Karpas-422 (cell line): ENCODE data around the gene SLC16A7. TPM values are rescaled to one million over a fixed set of nuclear protein-coding genes. Genes with fewer than 3 reads are reported as not detected.

Experiments used
- DNase-seq: peaks from one replicate; pipeline ENCODE4 v3.0.0-alpha.2; 2015
- H2AFZ ChIP-seq: fragments of 200-600 bp; sonication (generic); 2 replicates; pipeline ENCODE4 v1.6.1; 2014; ENCODE audit warnings: antibody characterized with exemption, low read length, mixed read lengths
- H3K27ac ChIP-seq: fragments of 200-600 bp; sonication (generic); 2 replicates; pipeline ENCODE4 v1.5.1; 2014; ENCODE audit warnings: mild to moderate bottlenecking, low read length, moderate library complexity
- H3K27me3 ChIP-seq: fragments of 200-600 bp; sonication (generic); 2 replicates; pipeline ENCODE4 v1.6.1; 2014; ENCODE audit warnings: low read length, mixed read lengths
- H3K36me3 ChIP-seq: fragments of 200-600 bp; sonication (generic); 2 replicates; pipeline ENCODE4 v1.6.1; 2014; ENCODE audit warnings: low read length, mixed read lengths; ENCODE audit not compliant: insufficient read depth
- H3K4me1 ChIP-seq: fragments of 200-600 bp; sonication (generic); 2 replicates; pipeline ENCODE4 v1.6.1; 2014; ENCODE audit warnings: mild to moderate bottlenecking, low read length, mixed read lengths
- H3K4me2 ChIP-seq: fragments of 200-600 bp; sonication (generic); 2 replicates; pipeline ENCODE4 v1.6.1; 2014; ENCODE audit warnings: low read length, low read depth, mild to moderate bottlenecking; ENCODE audit not compliant: poor library complexity, severe bottlenecking
- H3K4me3 ChIP-seq: fragments of 200-600 bp; sonication (generic); 2 replicates; pipeline ENCODE4 v1.5.1; 2014; ENCODE audit warnings: mild to moderate bottlenecking, antibody characterized with exemption, low read length, mixed read lengths
- H3K79me2 ChIP-seq: fragments of 200-600 bp; sonication (generic); 2 replicates; pipeline ENCODE4 v1.6.1; 2014; ENCODE audit warnings: mild to moderate bottlenecking, low read length, mixed read lengths
- H3K9ac ChIP-seq: fragments of 200-600 bp; sonication (generic); 2 replicates; pipeline ENCODE4 v1.6.0; 2014; ENCODE audit warnings: low read length
- H3K9me2 ChIP-seq: fragments of 200-600 bp; sonication (generic), shearing (Covaris generic); replicated peaks from 2 replicates; pipeline ENCODE4 v1.6.0; 2014; ENCODE audit warnings: mild to moderate bottlenecking, low read length, moderate library complexity; ENCODE audit not compliant: insufficient read depth
- H3K9me3 ChIP-seq: fragments of 300-700, 200-600 bp; sonication (generic); 2 replicates; pipeline ENCODE4 v1.6.1; 2014; ENCODE audit warnings: low read length, mixed read lengths
- H4K20me1 ChIP-seq: fragments of 200-600 bp; sonication (generic); 2 replicates; pipeline ENCODE4 v1.6.1; 2014; ENCODE audit warnings: mild to moderate bottlenecking, antibody characterized with exemption, low read length, low read depth; ENCODE audit not compliant: insufficient read depth
- total RNA-seq: library from RNA; depleted of rRNA; stranded (reverse); fragments of >200 nt; shearing (Covaris generic); gene quantifications from 2 replicates; pipeline ENCODE4 v1.2.3, GENCODE V29; 2014; ENCODE audit warnings: low replicate concordance

The SLC16A7 gene
- total RNA-seq, 1 experiment from 2014 or later = 63.6 TPM

GRCh38 chr12:59580050-59580449 lies 15.8 kb upstream of the SLC16A7 start:
- Histone ChIP-seq H3K9ac (no peak overlapping the region), H3K27ac (no peak overlapping the region), H3K79me2 (no peaks in the 10 kb centered on the region), H3K36me3 (no peaks in the 10 kb centered on the region), H2AFZ (no peak overlapping the region), H3K4me3 (no peak overlapping the region), H3K27me3 (no peaks in the 10 kb centered on the region), H3K4me1 (no peaks in the 10 kb centered on the region), H3K9me2 (no peaks in the 10 kb centered on the region), H3K4me2 (no peak overlapping the region), H3K9me3 (no peaks in the 10 kb centered on the region), H4K20me1 (no peaks in the 10 kb centered on the region)
- no peak for DNase-seq

GRCh38 chr12:59583003-59583712 lies 12.7 kb upstream of the SLC16A7 start:
- Histone ChIP-seq H3K4me2 (no peak overlapping the region), H3K9me3 (no peaks in the 10 kb centered on the region), H3K9ac (no peak overlapping the region), H3K79me2 (no peaks in the 10 kb centered on the region), H4K20me1 (no peaks in the 10 kb centered on the region), H3K36me3 (no peaks in the 10 kb centered on the region), H3K27ac (no peak overlapping the region), H3K9me2 (no peaks in the 10 kb centered on the region), H3K27me3 (no peaks in the 10 kb centered on the region), H2AFZ (no peak overlapping the region), H3K4me1 (no peaks in the 10 kb centered on the region), H3K4me3 (no peak overlapping the region)
- DNase-seq = no peak

- no peaks in the 10 kb centered on the region for H3K79me2 ChIP-seq
- H3K9me2 ChIP-seq = no peaks in the 10 kb centered on the region
- no peak overlapping the region for H3K27ac ChIP-seq
- peak; percentile 50 for DNase-seq
- no peaks in the 10 kb centered on the region for H3K9me3 ChIP-seq
- no peak overlapping the region for H3K4me3 ChIP-seq
- no peaks in the 10 kb centered on the region for H3K4me1 ChIP-seq
- H3K36me3 ChIP-seq = no peaks in the 10 kb centered on the region
- H3K4me2 ChIP-seq = no peak overlapping the region
- H3K27me3 ChIP-seq = no peaks in the 10 kb centered on the region
- no peak overlapping the region for H3K9ac ChIP-seq
- no peak overlapping the region for H2AFZ ChIP-seq
- no peaks in the 10 kb centered on the region for H4K20me1 ChIP-seq
These were observed 8.1 kb upstream of the SLC16A7 start for GRCh38 chr12:59587710-59588109.

GRCh38 chr12:59593761-59594160 lies 2.1 kb upstream of the SLC16A7 start:
- no peaks in the 10 kb centered on the region for H4K20me1 ChIP-seq
- no peaks in the 10 kb centered on the region for H3K9me3 ChIP-seq
- H3K36me3 ChIP-seq = peaks cover 5% of the 10 kb centered on the region; the same call in 1 of the 2 replicates
- no peak overlapping the region for H3K9ac ChIP-seq
- no peak overlapping the region for H3K4me2 ChIP-seq
- H3K79me2 ChIP-seq = peaks cover 19% of the 10 kb centered on the region
- H3K4me3 ChIP-seq = no peak overlapping the region
- H3K27me3 ChIP-seq = no peaks in the 10 kb centered on the region
- peaks cover 31% of the 10 kb centered on the region for H3K4me1 ChIP-seq
- no peak overlapping the region for H2AFZ ChIP-seq
- DNase-seq = no peak
- no peak overlapping the region for H3K27ac ChIP-seq
- no peaks in the 10 kb centered on the region for H3K9me2 ChIP-seq

DNA sequence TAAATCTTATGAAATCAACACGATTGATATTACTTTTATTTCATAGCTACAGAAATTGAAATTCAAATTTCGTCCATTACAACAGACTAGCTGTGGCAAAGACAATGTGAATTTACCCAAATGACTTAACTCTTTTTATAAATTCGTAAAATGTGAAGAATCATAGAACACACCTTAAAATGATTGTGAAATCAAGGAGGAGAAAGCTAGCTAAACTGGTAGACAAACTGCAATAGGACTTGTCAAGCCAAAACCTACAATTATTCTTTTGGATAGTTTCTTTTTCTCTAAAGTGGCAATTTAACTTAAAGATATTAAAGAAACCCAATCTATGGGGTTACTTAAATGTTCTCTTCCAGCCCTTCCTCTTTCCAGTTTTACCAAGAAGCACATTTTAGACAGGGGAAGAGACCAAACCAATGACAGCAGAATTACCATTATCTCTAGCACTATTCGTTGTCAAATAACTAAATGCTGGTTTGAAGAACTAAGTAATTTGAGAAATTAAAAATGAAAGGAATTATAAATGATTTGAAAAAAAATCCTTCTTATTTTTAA lies 807 bp upstream of the SLC16A7 start:
- DNase-seq = peak; percentile 60
- peak overlapping the region; percentile 89 for H3K9ac ChIP-seq

GRCh38 chr12:59595565-59595882 lies 305 bp upstream of the SLC16A7 start:
- Histone ChIP-seq H3K4me2 (peak overlapping the region; percentile 94), H3K27me3 (no peaks in the 10 kb centered on the region), H3K9ac (peak overlapping the region; percentile 89), H3K9me2 (no peaks in the 10 kb centered on the region), H3K4me3 (peak overlapping the region; percentile 84), H4K20me1 (no peaks in the 10 kb centered on the region), H3K27ac (peak overlapping the region; percentile 66), H3K9me3 (no peaks in the 10 kb centered on the region), H3K36me3 (peaks cover 20% of the 10 kb centered on the region; the same call in 1 of the 2 replicates), H3K79me2 (peaks cover 36% of the 10 kb centered on the region), H3K4me1 (peaks cover 31% of the 10 kb centered on the region), H2AFZ (peak overlapping the region; percentile 67)
- DNase-seq = no peak

More for the DNA sequence above, 807 bp upstream of the SLC16A7 start:
- Histone ChIP-seq H2AFZ (peak overlapping the region; percentile 67), H3K36me3 (peaks cover 15% of the 10 kb centered on the region; the same call in 1 of the 2 replicates), H4K20me1 (no peaks in the 10 kb centered on the region), H3K4me2 (peak overlapping the region; percentile 94), H3K79me2 (peaks cover 31% of the 10 kb centered on the region), H3K27me3 (no peaks in the 10 kb centered on the region), H3K27ac (peak overlapping the region; percentile 66), H3K9me3 (no peaks in the 10 kb centered on the region), H3K9me2 (no peaks in the 10 kb centered on the region), H3K4me3 (peak overlapping the region; percentile 84), H3K4me1 (peaks cover 31% of the 10 kb centered on the region)

DNA sequence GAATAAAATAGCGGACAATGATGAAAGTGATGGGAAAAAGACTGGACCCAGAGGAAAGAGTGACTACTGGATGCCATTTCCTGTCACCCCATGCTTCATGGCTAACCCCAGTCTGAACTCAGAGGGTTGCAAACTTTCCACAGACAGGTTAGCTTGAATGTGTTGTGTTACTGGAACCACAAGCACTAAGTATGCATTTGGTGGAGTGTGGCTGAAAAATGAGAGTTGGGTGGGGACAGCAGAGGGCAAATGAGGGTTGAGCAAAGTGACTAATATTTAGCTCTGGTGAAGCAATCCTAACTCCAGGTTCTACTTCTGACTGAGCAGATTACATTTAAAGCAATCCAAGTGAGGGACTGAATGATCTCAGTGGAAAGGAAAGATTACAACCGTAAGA lies 1.6 kb downstream of the SLC16A7 start:
- H2AFZ ChIP-seq = no peak overlapping the region
- no peaks in the 10 kb centered on the region for H3K27me3 ChIP-seq
- DNase-seq = peak; percentile 81
- no peaks in the 10 kb centered on the region for H3K9me2 ChIP-seq
- H3K9ac ChIP-seq = peak overlapping the region; percentile 89
- peaks cover 55% of the 10 kb centered on the region for H3K79me2 ChIP-seq
- H3K4me2 ChIP-seq = peak overlapping the region; percentile 94
- H4K20me1 ChIP-seq = no peaks in the 10 kb centered on the region
- peaks cover 31% of the 10 kb centered on the region for H3K4me1 ChIP-seq
- H3K27ac ChIP-seq = peak overlapping the region; percentile 91
- H3K36me3 ChIP-seq = peaks cover 34% of the 10 kb centered on the region; the same call in 1 of the 2 replicates
- H3K4me3 ChIP-seq = peak overlapping the region; percentile 84
- no peaks in the 10 kb centered on the region for H3K9me3 ChIP-seq

- Histone ChIP-seq H2AFZ (no peak overlapping the region), H3K4me2 (no peak overlapping the region), H3K9me2 (no peaks in the 10 kb centered on the region), H3K27ac (no peak overlapping the region), H3K9ac (no peak overlapping the region), H4K20me1 (no peaks in the 10 kb centered on the region), H3K36me3 (peaks cover 41% of the 10 kb centered on the region), H3K4me1 (peaks cover 21% of the 10 kb centered on the region), H3K9me3 (no peaks in the 10 kb centered on the region), H3K4me3 (no peak overlapping the region), H3K79me2 (peaks cover 82% of the 10 kb centered on the region), H3K27me3 (no peaks in the 10 kb centered on the region)
- DNase-seq = no peak
These were observed 4.3 kb downstream of the SLC16A7 start for GRCh38 chr12:59600171-59600570.
